Measurements from ENCODE around the gene AHCYL1.
A peak's percentile ranks its signal among the peaks of the same experiment; 100 is the strongest.
"Not testable (repeated sequence)": the region's sequence is repeated elsewhere in the genome, so short reads cannot be mapped to it uniquely, and the experiment has no call there.

Gene AHCYL1

GRCh38 chr1:110012100-110012780 lies 27.7 kb downstream of the AHCYL1 start:
- no peaks in the 10 kb centered on the region for H3K9me3 ChIP-seq
- peak; percentile 52 for DNase-seq
- H3K36me3 ChIP-seq, result peaks cover 75% of the 10 kb centered on the region
- H3K4me3 ChIP-seq (ENCODE audit: low read depth, low read length), result no peak overlapping the region
- H3K27me3 ChIP-seq, result no peaks in the 10 kb centered on the region
- H3K4me1 ChIP-seq, result peaks cover 4% of the 10 kb centered on the region; the same call in 1 of the 2 replicates
- TF ChIP-seq, protein P1, sequence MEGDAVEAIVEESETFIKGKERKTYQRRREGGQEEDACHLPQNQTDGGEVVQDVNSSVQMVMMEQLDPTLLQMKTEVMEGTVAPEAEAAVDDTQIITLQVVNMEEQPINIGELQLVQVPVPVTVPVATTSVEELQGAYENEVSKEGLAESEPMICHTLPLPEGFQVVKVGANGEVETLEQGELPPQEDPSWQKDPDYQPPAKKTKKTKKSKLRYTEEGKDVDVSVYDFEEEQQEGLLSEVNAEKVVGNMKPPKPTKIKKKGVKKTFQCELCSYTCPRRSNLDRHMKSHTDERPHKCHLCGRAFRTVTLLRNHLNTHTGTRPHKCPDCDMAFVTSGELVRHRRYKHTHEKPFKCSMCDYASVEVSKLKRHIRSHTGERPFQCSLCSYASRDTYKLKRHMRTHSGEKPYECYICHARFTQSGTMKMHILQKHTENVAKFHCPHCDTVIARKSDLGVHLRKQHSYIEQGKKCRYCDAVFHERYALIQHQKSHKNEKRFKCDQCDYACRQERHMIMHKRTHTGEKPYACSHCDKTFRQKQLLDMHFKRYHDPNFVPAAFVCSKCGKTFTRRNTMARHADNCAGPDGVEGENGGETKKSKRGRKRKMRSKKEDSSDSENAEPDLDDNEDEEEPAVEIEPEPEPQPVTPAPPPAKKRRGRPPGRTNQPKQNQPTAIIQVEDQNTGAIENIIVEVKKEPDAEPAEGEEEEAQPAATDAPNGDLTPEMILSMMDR (IDR thresholded peaks at IDR 0.05; ENCODE audit: low read depth, low read length), result no peak

DNA sequence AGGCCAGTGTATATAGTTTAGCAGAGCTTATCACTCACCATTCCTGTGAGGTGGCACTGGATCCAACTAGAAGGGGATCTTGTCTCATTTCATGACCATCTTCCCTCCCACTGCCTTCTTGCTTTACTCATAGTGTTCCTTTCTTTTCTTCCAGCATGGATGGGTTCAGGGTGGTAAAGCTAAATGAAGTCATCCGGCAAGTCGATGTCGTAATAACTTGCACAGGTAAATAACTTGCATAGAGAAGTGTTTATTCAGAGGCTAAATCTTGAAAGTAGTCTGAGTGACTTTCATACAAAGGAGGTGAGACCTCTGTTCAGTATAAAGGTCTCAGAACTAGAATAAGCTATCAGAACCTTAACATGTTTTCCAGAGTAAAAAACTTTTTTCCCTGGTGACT lies 33.2 kb downstream of the AHCYL1 start:
- no peaks in the 10 kb centered on the region for H3K27me3 ChIP-seq
- no peaks in the 10 kb centered on the region for H3K9me3 ChIP-seq
- no peak for DNase-seq
- no peak overlapping the region for H3K4me3 ChIP-seq (ENCODE audit: low read depth, low read length)
- TF ChIP-seq, protein P1 (IDR thresholded peaks at IDR 0.05; ENCODE audit: low read depth, low read length), result no peak
- H3K36me3 ChIP-seq, result peaks cover 88% of the 10 kb centered on the region
- H3K4me1 ChIP-seq, result no peaks in the 10 kb centered on the region

DNA sequence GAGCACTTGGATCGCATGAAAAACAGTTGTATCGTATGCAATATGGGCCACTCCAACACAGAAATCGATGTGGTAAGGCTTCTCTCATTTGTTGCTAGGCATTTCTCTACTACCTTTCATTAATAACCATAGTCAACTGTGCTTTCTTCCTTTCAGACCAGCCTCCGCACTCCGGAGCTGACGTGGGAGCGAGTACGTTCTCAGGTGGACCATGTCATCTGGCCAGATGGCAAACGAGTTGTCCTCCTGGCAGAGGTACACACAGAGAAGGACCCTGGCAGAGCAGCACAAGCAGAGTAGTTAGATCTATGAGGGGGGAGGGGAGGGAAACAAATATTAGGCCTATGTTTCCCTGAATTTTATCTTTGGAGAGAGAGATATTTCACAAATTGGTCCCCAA lies 33.8 kb downstream of the AHCYL1 start:
- Histone ChIP-seq H3K9me3 (no peaks in the 10 kb centered on the region), H3K27me3 (no peaks in the 10 kb centered on the region), H3K4me3 (ENCODE audit: low read depth, low read length) (no peak overlapping the region), H3K4me1 (no peaks in the 10 kb centered on the region), H3K36me3 (peaks cover 88% of the 10 kb centered on the region)
- no peak for DNase-seq
- TF ChIP-seq, protein P1 (IDR thresholded peaks at IDR 0.05; ENCODE audit: low read depth, low read length), result no peak

- H3K36me3 ChIP-seq, result peaks cover 86% of the 10 kb centered on the region
- no peak for DNase-seq
- H3K4me1 ChIP-seq, result no peaks in the 10 kb centered on the region
- H3K27me3 ChIP-seq, result no peaks in the 10 kb centered on the region
- H3K9me3 ChIP-seq, result no peaks in the 10 kb centered on the region
- H3K4me3 ChIP-seq (ENCODE audit: low read depth, low read length), result no peak overlapping the region
- TF ChIP-seq, protein P1 (IDR thresholded peaks at IDR 0.05; ENCODE audit: low read depth, low read length), result no peak
These were observed 35.2 kb downstream of the AHCYL1 start for GRCh38 chr1:110019770-110020169.

GRCh38 chr1:110021285-110021684 lies 36.7 kb downstream of the AHCYL1 start:
- H3K4me1 ChIP-seq, result no peaks in the 10 kb centered on the region
- peaks cover 74% of the 10 kb centered on the region for H3K36me3 ChIP-seq
- TF ChIP-seq, protein P1 (IDR thresholded peaks at IDR 0.05; ENCODE audit: low read depth, low read length), result no peak
- H3K4me3 ChIP-seq (ENCODE audit: low read depth, low read length), result no peak overlapping the region
- no peaks in the 10 kb centered on the region for H3K27me3 ChIP-seq
- DNase-seq, result no peak
- H3K9me3 ChIP-seq, result no peaks in the 10 kb centered on the region

DNA sequence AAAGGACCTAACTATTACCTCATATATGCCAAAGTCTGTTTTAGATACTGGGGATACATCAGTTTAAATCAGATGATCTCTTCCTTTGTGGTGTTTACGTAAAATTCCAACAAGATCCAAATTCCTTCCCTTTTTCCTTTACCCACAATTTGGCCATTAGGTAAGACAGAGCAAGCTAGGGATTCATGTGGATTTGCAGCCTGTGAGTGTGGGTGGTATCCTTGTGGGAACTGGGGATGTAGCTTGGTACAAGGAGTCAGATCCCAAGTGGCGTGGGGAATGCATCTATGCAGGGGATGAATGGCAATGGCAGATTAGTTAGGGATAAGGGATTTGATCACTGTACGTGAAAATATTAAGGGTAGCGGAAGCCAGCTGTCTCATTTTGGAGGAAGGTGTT lies 40.0 kb downstream of the AHCYL1 start:
- no peaks in the 10 kb centered on the region for H3K27me3 ChIP-seq
- TF ChIP-seq, protein P1 (IDR thresholded peaks at IDR 0.05; ENCODE audit: low read depth, low read length), result no peak
- H3K36me3 ChIP-seq, result peaks cover 40% of the 10 kb centered on the region
- no peak for DNase-seq
- H3K9me3 ChIP-seq, result no peaks in the 10 kb centered on the region
- H3K4me1 ChIP-seq, result no peaks in the 10 kb centered on the region
- H3K4me3 ChIP-seq (ENCODE audit: low read depth, low read length), result no peak overlapping the region

DNA sequence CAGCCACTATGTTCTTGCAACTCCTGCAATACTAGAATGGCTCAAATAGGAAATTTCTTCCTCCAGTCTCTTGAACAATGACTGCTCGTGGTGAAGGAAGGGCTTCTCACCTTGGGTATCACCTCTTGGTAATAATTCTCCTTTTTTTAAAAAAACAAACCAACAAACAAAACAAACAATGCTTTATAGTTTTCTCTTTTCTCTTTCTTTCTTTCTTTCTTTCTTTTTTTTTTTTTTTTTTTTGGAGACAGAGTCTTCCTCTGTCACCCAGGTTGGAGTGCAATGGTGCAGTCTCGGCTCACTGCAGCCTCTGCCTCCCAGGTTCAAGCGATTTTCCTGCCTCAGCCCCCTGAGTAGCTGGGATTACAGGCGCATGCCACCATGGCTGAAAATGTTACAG lies 46.1 kb downstream of the AHCYL1 start:
- not testable (repeated sequence) for H3K4me1 ChIP-seq; H3K9me3 ChIP-seq; H3K27me3 ChIP-seq; DNase-seq; H3K4me3 ChIP-seq (ENCODE audit: low read depth, low read length); H3K36me3 ChIP-seq

Data from BE2C (cell line).